Measurements from ENCODE around the gene ABCC1.

The ABCC1 gene

GRCh38 chr16:16138034-16138635 lies 188.7 kb downstream of the ABCC1 start:
- no peaks in the 10 kb centered on the region for H3K27me3 ChIP-seq
- no peaks in the 10 kb centered on the region for H3K4me1 ChIP-seq
- H3K4me3 ChIP-seq (ENCODE audit: low read depth, low read length) = no peak overlapping the region
- DNase-seq = no peak
- H3K36me3 ChIP-seq = peaks cover 87% of the 10 kb centered on the region
- no peak for TF ChIP-seq CTCF (IDR thresholded peaks at IDR 0.05; ENCODE audit: low read depth, low read length)
- no peaks in the 10 kb centered on the region for H3K9me3 ChIP-seq

GRCh38 chr16:16139061-16139460 lies 189.6 kb downstream of the ABCC1 start:
- Histone ChIP-seq H3K4me1 (no peaks in the 10 kb centered on the region), H3K9me3 (no peaks in the 10 kb centered on the region), H3K4me3 (ENCODE audit: low read depth, low read length) (no peak overlapping the region), H3K27me3 (no peaks in the 10 kb centered on the region), H3K36me3 (peaks cover 84% of the 10 kb centered on the region)
- no peak for DNase-seq
- no peak for TF ChIP-seq CTCF (IDR thresholded peaks at IDR 0.05; ENCODE audit: low read depth, low read length)

- Histone ChIP-seq H3K4me1 (no peaks in the 10 kb centered on the region), H3K27me3 (no peaks in the 10 kb centered on the region), H3K4me3 (ENCODE audit: low read depth, low read length) (no peak overlapping the region), H3K9me3 (no peaks in the 10 kb centered on the region), H3K36me3 (peaks cover 81% of the 10 kb centered on the region)
- DNase-seq = no peak
- TF ChIP-seq CTCF (IDR thresholded peaks at IDR 0.05; ENCODE audit: low read depth, low read length) = no peak
Observed at GRCh38 chr16:16139806-16140205, 190.4 kb downstream of the ABCC1 start.

- H3K9me3 ChIP-seq = no peaks in the 10 kb centered on the region
- no peaks in the 10 kb centered on the region for H3K4me1 ChIP-seq
- H3K4me3 ChIP-seq (ENCODE audit: low read depth, low read length) = no peak overlapping the region
- DNase-seq = no peak
- peaks cover 80% of the 10 kb centered on the region for H3K36me3 ChIP-seq
- no peaks in the 10 kb centered on the region for H3K27me3 ChIP-seq
- no peak for TF ChIP-seq CTCF (IDR thresholded peaks at IDR 0.05; ENCODE audit: low read depth, low read length)
Observed at GRCh38 chr16:16140537-16140936, 191.1 kb downstream of the ABCC1 start.

- H3K4me3 ChIP-seq (ENCODE audit: low read depth, low read length) = no peak overlapping the region
- peaks cover 81% of the 10 kb centered on the region for H3K36me3 ChIP-seq
- no peaks in the 10 kb centered on the region for H3K9me3 ChIP-seq
- H3K4me1 ChIP-seq = no peaks in the 10 kb centered on the region
- TF ChIP-seq CTCF (IDR thresholded peaks at IDR 0.05; ENCODE audit: low read depth, low read length) = no peak
- no peaks in the 10 kb centered on the region for H3K27me3 ChIP-seq
- DNase-seq = no peak
Observed at GRCh38 chr16:16141141-16141540, 191.7 kb downstream of the ABCC1 start.

GRCh38 chr16:16141784-16142396 lies 192.5 kb downstream of the ABCC1 start:
- H3K36me3 ChIP-seq = peaks cover 73% of the 10 kb centered on the region

More at GRCh38 chr16:16141784-16142396, 192.5 kb downstream of the ABCC1 start:
- no peaks in the 10 kb centered on the region for H3K27me3 ChIP-seq
- no peaks in the 10 kb centered on the region for H3K4me1 ChIP-seq
- TF ChIP-seq CTCF (IDR thresholded peaks at IDR 0.05; ENCODE audit: low read depth, low read length) = no peak
- H3K9me3 ChIP-seq = no peaks in the 10 kb centered on the region
- no peak for DNase-seq
- H3K4me3 ChIP-seq (ENCODE audit: low read depth, low read length) = no peak overlapping the region
